ENCODE data around the gene TAS2R30. TPM values are rescaled to one million over a fixed set of nuclear protein-coding genes. Genes with fewer than 3 reads are reported as not detected.

The TAS2R30 gene
- total RNA-seq (10 to 100 TPM in 3 of 5 donors, 1 to 10 TPM in 1, not detected in 1; 2.9 to 26.3 (median 22.8) TPM), polyA plus RNA-seq (not detected)
- long read RNA-seq, donor 1: 0 reads
- long read RNA-seq, donor 2: 0 reads
- long read RNA-seq, donor 3: 0 reads
- long read RNA-seq, donor 4: 0 reads
- long read RNA-seq, donor 5: 0 reads
- long read RNA-seq, donor 6, partial matches to known transcripts: 0 of 1 reads
- long read RNA-seq, donor 6, other reads (novel, unspliced or antisense): 0 of 1 reads
- long read RNA-seq, donor 7: 0 reads
- long read RNA-seq, donor 8: 0 reads
- long read RNA-seq, donor 9: 0 reads
- long read RNA-seq, donor 10: 0 reads

- Histone ChIP-seq H3K9me3 (no peaks in the 10 kb centered on the region), H3K27me3 (no peaks in the 10 kb centered on the region), H3K36me3 (no peaks in the 10 kb centered on the region), H3K4me3 (no peak within 1 kb of the TSS), H3K4me1 (peaks cover 0 to 16% (median 0%) of the 10 kb centered on the region in 4 donors), H3K27ac (no peak within 1 kb of the TSS)
- WGBS, 5 donors: 61 to 93% (median 67%) methylated on average over 3 of the region's 3 CpGs
- DNase-seq: no peak
- TF ChIP-seq EP300 (IDR thresholded peaks at IDR 0.05): no peak
- no peak for TF ChIP-seq POLR2AphosphoS5 (IDR thresholded peaks at IDR 0.05)
- TF ChIP-seq CTCF (IDR thresholded peaks at IDR 0.05): no peak
- no peak for TF ChIP-seq POLR2A (IDR thresholded peaks at IDR 0.05)
- intact Hi-C loops (cut with DNase I; ENCODE audit: low total_unique reads): no loop called here
These were observed at the start of gene TAS2R30 for GRCh38 chr12:11134305-11134704. Gene TAS2R30, minus strand, starts transcription at chr12:11134644. Its CDS starts 400 bp downstream, at chr12:11134244.

GRCh38 chr12:11183011-11183410 lies 48.6 kb upstream of the TAS2R30 start:
- no peak for TF ChIP-seq POLR2A (IDR thresholded peaks at IDR 0.05)
- no peak for TF ChIP-seq CTCF (IDR thresholded peaks at IDR 0.05)
- no peak for TF ChIP-seq POLR2AphosphoS5 (IDR thresholded peaks at IDR 0.05)
- no peak for TF ChIP-seq EP300 (IDR thresholded peaks at IDR 0.05)
- Histone ChIP-seq H3K9me3 (no peaks in the 10 kb centered on the region), H3K4me1 (no peaks in the 10 kb centered on the region), H3K27ac (no peak overlapping the region), H3K36me3 (no peaks in the 10 kb centered on the region), H3K4me3 (no peak overlapping the region), H3K27me3 (no peaks in the 10 kb centered on the region)
- DNase-seq: no peak
- intact Hi-C loops (cut with DNase I; ENCODE audit: low total_unique reads): no loop called here

- intact Hi-C loops (cut with DNase I; ENCODE audit: low total_unique reads): no loop called here
- Histone ChIP-seq H3K36me3 (no peaks in the 10 kb centered on the region), H3K27ac (no peak overlapping the region), H3K27me3 (no peaks in the 10 kb centered on the region), H3K9me3 (no peaks in the 10 kb centered on the region), H3K4me3 (no peak overlapping the region), H3K4me1 (no peaks in the 10 kb centered on the region)
- no peak for DNase-seq
- TF ChIP-seq POLR2A (IDR thresholded peaks at IDR 0.05): no peak
- no peak for TF ChIP-seq CTCF (IDR thresholded peaks at IDR 0.05)
- no peak for TF ChIP-seq EP300 (IDR thresholded peaks at IDR 0.05)
- no peak for TF ChIP-seq POLR2AphosphoS5 (IDR thresholded peaks at IDR 0.05)
These were observed 48.1 kb upstream of the TAS2R30 start for GRCh38 chr12:11182529-11182928.

GRCh38 chr12:11178250-11178649 lies 43.8 kb upstream of the TAS2R30 start:
- peaks cover 0 to 9% (median 2%) of the 10 kb centered on the region in 4 donors for H3K4me1 ChIP-seq
- no peak overlapping the region for H3K27ac ChIP-seq
- no peaks in the 10 kb centered on the region for H3K36me3 ChIP-seq
- TF ChIP-seq POLR2AphosphoS5 (IDR thresholded peaks at IDR 0.05) (no peak), CTCF (IDR thresholded peaks at IDR 0.05) (no peak), EP300 (IDR thresholded peaks at IDR 0.05) (no peak), POLR2A (IDR thresholded peaks at IDR 0.05) (no peak)
- intact Hi-C loops (cut with DNase I; ENCODE audit: low total_unique reads): no loop called here
- 92 to 100% (median 100%) methylated on average over 1 of the region's 1 CpG for WGBS, 5 donors
- H3K4me3 ChIP-seq: no peak overlapping the region
- no peaks in the 10 kb centered on the region for H3K27me3 ChIP-seq
- H3K9me3 ChIP-seq: no peaks in the 10 kb centered on the region
- DNase-seq: no peak

Measured in stomach (tissue), 19 donors.